ENCODE results near the gene ROR2. TPM values are rescaled to one million over a fixed set of nuclear protein-coding genes. Genes with fewer than 3 reads are reported as not detected.
"Not testable (repeated sequence)": the region's sequence is repeated elsewhere in the genome, so short reads cannot be mapped to it uniquely, and the experiment has no call there.

ROR2 gene
- total RNA-seq, 3 donors from 2014 or later = 0.10 to 0.16 (median 0.11) TPM

DNA sequence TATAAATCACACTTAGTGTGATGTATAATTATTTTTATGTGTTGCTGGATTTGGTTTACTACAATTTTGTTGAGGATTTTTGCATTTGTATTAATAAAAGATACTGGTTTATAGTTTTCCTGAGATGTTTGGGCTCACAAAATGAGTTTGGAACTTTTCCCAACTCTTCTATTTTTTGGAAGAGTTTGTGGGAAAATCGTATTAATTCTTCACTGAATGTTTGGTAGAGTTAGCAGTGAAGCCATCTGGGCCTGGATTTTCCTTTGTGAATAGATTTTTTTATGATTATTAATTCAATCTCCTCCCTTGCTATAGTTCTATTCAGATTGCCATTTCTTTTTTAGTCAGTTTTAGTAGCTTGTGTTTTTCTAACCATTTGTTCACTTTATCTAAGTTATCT is 324.7 kb downstream of the ROR2 start:
- H3K9me3 Mint-ChIP-seq = peaks cover 9% of the 10 kb centered on the region
- ATAC-seq (no peak), DNase-seq (no peak)
- no peaks in the 10 kb centered on the region for H3K4me1 Mint-ChIP-seq (ENCODE audit: low read depth)
- H3K4me3 Mint-ChIP-seq = no peak overlapping the region
- H3K27me3 Mint-ChIP-seq (ENCODE audit: low read depth) = peaks cover 8% of the 10 kb centered on the region
- H3K36me3 Mint-ChIP-seq (ENCODE audit: insufficient read depth) = no peaks in the 10 kb centered on the region

DNA sequence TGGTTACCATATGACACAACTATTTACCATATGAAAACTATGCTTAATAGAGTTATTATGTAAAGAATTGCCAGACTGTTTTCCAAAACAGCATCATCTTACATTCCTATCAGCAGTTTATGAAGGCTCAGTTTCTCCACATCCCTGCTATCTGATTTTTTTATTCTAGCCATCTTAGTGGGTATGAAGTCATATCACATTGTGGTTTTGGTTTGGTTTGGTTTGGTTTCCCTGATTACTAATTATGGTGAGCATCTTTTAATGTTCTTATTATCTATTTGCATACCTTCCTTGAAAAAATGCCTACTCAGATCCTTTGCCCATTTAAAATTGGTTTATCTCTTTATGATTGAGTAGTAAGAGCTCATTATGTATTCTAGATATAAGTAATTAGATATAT is 327.0 kb downstream of the ROR2 start:
- no peak overlapping the region for H3K4me3 Mint-ChIP-seq
- H3K27me3 Mint-ChIP-seq (ENCODE audit: low read depth) = peaks cover 2% of the 10 kb centered on the region
- ATAC-seq (peak in 1 of 2 donors; percentile 78), DNase-seq (no peak)
- H3K9me3 Mint-ChIP-seq = peaks cover 6% of the 10 kb centered on the region
- H3K36me3 Mint-ChIP-seq (ENCODE audit: insufficient read depth) = no peaks in the 10 kb centered on the region
- H3K4me1 Mint-ChIP-seq (ENCODE audit: low read depth) = no peaks in the 10 kb centered on the region

DNA sequence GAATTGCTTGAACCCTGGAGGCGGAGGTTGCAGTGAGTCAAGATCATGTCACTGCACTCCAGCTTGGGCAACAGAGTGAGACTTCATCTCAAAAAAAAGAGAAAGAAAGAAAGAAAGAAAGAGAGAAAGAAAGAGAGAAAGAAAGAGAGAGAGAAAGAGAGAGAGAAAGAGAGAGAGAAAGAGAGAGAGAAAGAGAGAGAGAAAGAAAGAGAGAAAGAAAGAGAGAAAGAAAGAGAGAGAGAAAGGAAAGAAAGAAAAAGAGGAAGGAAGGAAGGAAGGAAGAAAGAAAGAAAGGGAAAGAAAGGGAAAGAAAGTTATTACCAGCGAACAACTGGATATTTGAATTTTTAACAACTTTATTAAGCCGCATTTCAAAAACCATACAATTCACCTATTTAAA is 327.9 kb downstream of the ROR2 start:
- not testable (repeated sequence) for H3K27me3 Mint-ChIP-seq (ENCODE audit: low read depth); ATAC-seq; DNase-seq; H3K4me1 Mint-ChIP-seq (ENCODE audit: low read depth); H3K9me3 Mint-ChIP-seq; H3K4me3 Mint-ChIP-seq; H3K36me3 Mint-ChIP-seq (ENCODE audit: insufficient read depth)

DNA sequence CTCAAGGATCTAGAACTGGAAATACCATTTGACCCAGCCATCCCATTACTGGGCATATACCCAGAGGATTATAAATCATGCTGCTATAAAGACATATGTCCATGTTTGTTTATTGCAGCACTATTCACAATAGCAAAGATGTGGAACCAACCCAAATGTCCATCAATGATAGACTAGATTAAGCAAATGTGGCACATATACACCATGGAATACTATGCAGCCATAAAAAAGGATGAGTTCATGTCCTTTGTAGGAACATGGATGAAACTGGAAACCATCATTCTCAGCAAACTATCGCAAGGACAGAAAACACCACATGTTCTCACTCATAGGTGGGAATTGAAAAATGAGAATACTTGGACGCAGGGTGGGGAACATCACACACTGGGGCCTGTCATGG is 336.0 kb downstream of the ROR2 start:
- not testable (repeated sequence) for H3K27me3 Mint-ChIP-seq (ENCODE audit: low read depth); H3K9me3 Mint-ChIP-seq; H3K36me3 Mint-ChIP-seq (ENCODE audit: insufficient read depth); H3K4me1 Mint-ChIP-seq (ENCODE audit: low read depth); ATAC-seq; H3K4me3 Mint-ChIP-seq; DNase-seq

DNA sequence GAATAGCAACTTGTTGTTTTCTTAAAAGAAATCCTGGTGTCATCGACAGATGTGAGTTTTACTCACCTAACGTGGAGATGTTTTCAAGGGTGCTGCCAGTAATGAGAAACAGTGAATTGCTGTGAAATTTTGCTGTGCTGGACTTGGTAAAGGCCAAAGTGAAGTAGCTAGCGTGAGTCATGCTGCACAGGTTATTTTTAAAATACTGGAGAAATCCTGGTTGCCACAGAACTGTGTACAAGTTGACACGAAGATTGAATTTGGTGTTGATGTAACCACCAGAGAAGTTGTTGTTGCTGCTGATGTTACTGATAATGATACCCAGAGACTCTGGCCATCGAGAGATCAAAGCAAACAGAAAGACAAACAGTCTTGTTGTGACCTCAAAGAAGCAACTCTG is 338.4 kb downstream of the ROR2 start:
- Mint-ChIP-seq H3K4me1 (ENCODE audit: low read depth) (no peaks in the 10 kb centered on the region), H3K9me3 (no peaks in the 10 kb centered on the region), H3K27me3 (ENCODE audit: low read depth) (peaks cover 6% of the 10 kb centered on the region), H3K36me3 (ENCODE audit: insufficient read depth) (no peaks in the 10 kb centered on the region), H3K4me3 (no peak overlapping the region)
- no peak for DNase-seq
- ATAC-seq = no peak

DNA sequence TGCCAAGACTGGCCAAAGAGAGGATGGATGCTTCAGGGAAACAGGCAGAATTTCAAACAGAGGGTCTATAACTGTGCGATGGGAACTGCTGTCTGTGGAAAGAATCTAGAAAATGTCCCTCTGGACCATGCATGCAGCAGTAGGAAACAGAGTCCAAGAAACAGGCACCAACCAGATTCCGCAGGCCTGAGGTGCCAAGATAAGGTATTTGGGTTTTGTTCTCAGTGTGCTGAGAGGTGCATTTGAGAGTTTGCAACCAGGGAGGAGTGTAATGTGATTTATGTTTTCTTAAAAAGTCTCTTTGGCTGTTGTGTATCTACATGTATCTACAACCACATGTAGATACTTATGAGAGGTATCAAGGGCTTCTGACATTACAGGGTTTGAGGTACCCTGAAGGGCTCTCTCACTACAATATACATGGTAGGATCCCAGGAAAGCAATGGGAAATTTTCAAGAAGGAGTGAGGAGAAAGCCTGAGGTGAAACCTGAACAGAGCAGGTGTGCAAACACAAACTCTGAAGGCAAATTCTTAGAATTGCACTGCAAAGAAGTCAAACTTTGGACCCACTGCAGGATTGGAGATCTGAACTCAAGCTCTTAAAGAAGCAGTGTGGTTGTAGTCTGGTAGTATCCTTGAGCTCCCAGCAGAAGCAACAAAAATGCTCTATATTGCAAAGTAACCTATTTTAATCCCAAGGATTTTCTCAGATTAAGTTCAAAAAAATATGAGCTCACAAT is 343.6 kb downstream of the ROR2 start:
- Mint-ChIP-seq H3K27me3 (ENCODE audit: low read depth) (peaks cover 15% of the 10 kb centered on the region), H3K4me1 (ENCODE audit: low read depth) (no peaks in the 10 kb centered on the region), H3K4me3 (no peak overlapping the region), H3K9me3 (no peaks in the 10 kb centered on the region), H3K36me3 (ENCODE audit: insufficient read depth) (no peaks in the 10 kb centered on the region)
- DNase-seq = no peak
- ATAC-seq = no peak

DNA sequence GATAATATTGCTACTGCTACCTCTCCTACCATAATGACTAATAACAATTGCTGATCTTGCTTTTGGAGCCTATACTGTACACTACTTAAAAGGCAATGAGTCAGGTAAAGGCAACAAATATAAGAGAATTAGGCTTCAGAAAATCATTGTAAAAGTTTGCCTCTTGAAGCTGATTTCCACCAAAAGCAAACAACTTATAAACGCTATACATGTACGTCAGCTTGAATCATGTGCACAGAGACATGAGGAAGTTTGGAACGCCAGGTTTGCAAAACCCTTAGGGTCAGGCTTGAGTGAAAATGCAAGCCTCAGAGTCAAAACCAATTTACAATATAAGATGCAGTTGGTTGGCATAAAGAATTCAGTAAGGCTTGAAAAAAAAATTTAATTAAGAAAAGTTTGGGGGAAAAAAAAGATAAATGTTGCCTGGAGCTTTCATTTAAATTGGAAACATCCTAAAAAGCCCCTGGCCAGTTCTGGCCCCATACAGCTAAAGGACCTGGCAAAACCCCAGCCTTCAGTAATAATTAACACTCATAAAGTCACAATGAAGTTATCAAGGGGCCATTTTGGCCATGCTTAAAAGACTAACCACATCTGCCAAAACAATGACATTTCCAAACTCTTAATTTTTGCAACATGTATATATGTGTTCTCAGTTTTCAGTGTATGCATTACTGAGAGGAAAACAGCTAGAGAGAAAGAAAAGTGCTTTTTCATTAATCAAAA is 345.4 kb downstream of the ROR2 start:
- ATAC-seq (no peak), DNase-seq (no peak)
- no peak overlapping the region for H3K4me3 Mint-ChIP-seq
- no peaks in the 10 kb centered on the region for H3K36me3 Mint-ChIP-seq (ENCODE audit: insufficient read depth)
- H3K27me3 Mint-ChIP-seq (ENCODE audit: low read depth) = peaks cover 22% of the 10 kb centered on the region
- no peaks in the 10 kb centered on the region for H3K4me1 Mint-ChIP-seq (ENCODE audit: low read depth)
- H3K9me3 Mint-ChIP-seq = no peaks in the 10 kb centered on the region

DNA sequence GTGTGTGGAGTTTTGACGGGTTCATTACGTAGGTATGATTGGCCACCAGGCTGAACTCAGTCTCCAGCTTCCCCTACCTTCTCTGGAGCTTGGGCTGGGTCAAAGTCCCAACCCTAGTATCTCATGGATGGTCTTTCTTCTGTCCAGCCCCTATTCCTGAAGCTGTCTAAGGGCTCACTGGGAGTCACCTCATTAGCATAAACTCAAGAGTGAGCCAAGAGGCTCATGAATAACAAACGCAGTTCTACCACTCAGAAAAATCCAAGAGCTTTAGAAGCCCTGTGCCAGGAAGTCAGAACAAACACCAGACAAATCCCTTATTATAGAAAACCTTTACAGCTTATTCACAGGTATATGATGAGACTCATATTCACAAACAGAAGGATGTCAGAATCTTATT is 346.1 kb downstream of the ROR2 start:
- ATAC-seq (no peak), DNase-seq (no peak)
- Mint-ChIP-seq H3K9me3 (no peaks in the 10 kb centered on the region), H3K4me1 (ENCODE audit: low read depth) (no peaks in the 10 kb centered on the region), H3K27me3 (ENCODE audit: low read depth) (peaks cover 22% of the 10 kb centered on the region), H3K4me3 (no peak overlapping the region), H3K36me3 (ENCODE audit: insufficient read depth) (no peaks in the 10 kb centered on the region)

DNA sequence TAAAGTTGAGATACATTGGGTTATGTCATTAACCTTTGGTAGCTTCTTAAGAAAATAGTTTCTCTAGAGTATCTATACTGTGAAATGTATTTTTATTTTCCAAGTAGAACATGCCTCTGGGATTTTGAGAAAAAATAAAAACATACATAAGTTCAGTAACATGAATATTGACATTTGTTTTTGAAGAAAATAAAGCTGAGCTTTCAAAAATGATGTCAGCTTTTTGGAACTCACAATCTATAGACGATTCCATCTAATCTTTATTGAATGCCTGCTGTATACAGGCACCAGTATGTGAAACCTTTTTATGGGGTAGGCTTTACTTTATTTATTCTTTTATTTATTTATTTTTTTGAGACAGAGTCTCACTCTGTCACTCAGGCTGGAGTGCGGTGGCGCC is 350.5 kb downstream of the ROR2 start:
- Mint-ChIP-seq H3K36me3 (ENCODE audit: insufficient read depth) (no peaks in the 10 kb centered on the region), H3K27me3 (ENCODE audit: low read depth) (peaks cover 17% of the 10 kb centered on the region), H3K4me1 (ENCODE audit: low read depth) (no peaks in the 10 kb centered on the region), H3K9me3 (no peaks in the 10 kb centered on the region), H3K4me3 (no peak overlapping the region)
- no peak for DNase-seq
- ATAC-seq = no peak

DNA sequence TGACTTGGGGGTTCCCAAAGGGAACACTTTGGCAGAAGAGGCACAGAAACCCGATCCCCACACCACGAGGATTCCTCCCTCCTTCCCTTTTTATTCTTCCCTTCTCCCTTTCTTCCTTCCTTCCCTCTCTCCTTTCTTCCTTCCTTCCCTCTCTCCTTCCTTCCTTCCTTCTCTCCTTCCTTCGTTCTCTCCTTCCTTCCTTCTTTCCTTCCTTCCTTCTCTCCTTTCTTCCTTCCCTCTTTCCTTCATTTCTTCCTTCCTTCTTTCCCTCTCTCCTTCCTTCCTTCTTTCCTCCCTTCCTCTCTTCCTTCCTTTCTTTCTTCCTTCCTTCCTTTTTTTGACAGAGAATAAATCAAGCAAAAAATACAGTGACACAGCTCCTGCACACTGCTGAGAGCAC is 358.4 kb downstream of the ROR2 start:
- Mint-ChIP-seq H3K4me1 (ENCODE audit: low read depth) (no peaks in the 10 kb centered on the region), H3K27me3 (ENCODE audit: low read depth) (peaks cover 7% of the 10 kb centered on the region), H3K4me3 (no peak overlapping the region), H3K36me3 (ENCODE audit: insufficient read depth) (no peaks in the 10 kb centered on the region), H3K9me3 (no peaks in the 10 kb centered on the region)
- no peak for DNase-seq
- ATAC-seq = no peak

DNA sequence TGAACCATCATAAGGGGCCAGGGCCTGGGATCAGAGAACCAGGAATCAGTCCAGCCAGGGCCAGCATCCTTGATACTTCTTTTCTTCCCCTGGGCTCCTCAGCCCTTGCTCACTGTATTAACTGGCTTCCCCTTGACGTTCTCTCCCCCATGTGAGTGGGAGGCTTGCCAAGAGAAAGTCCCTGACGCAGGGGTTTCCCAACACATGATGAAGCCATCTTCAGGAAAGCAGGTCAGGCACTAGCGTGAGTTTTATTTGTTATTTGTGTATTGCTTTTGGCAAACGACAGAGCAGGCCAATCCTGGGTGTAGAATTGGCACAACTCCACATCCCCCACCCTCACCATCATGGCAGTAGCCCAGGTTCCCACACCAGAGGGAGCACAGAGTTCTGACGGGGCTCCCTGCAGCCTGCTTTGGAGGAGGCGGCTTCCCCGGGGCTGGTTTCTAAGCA is 360.9 kb downstream of the ROR2 start:
- no peak for DNase-seq
- H3K27me3 Mint-ChIP-seq (ENCODE audit: low read depth) = peaks cover 11% of the 10 kb centered on the region
- no peak for ATAC-seq

DNA sequence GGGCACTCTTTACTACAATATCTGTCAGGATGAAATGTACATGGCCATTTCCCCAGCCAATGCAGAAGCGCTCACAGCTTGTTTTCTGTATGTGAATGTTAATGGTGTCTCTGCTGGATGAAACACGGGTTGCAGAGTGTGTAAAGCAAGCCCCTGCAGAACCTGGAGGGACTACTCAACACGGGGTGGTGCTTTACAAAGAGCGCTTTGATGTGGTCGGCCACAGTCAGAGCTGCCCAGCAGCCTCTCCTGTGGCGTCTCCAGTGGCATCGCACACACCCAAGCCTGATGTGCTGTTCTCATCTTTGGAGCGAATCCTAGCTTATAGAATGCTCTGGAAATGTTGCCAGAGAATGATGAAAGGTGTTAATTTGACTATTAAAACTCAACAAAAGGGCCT is 363.7 kb downstream of the ROR2 start:
- peaks cover 11% of the 10 kb centered on the region for H3K27me3 Mint-ChIP-seq (ENCODE audit: low read depth)
- H3K4me1 Mint-ChIP-seq (ENCODE audit: low read depth) = no peaks in the 10 kb centered on the region
- DNase-seq (no peak), ATAC-seq (no peak)
- no peak overlapping the region for H3K4me3 Mint-ChIP-seq
- H3K36me3 Mint-ChIP-seq (ENCODE audit: insufficient read depth) = no peaks in the 10 kb centered on the region
- H3K9me3 Mint-ChIP-seq = no peaks in the 10 kb centered on the region

More for the DNA sequence above, 360.9 kb downstream of the ROR2 start:
- Mint-ChIP-seq H3K9me3 (no peaks in the 10 kb centered on the region), H3K36me3 (ENCODE audit: insufficient read depth) (no peaks in the 10 kb centered on the region), H3K4me1 (ENCODE audit: low read depth) (no peaks in the 10 kb centered on the region), H3K4me3 (no peak overlapping the region)

DNA sequence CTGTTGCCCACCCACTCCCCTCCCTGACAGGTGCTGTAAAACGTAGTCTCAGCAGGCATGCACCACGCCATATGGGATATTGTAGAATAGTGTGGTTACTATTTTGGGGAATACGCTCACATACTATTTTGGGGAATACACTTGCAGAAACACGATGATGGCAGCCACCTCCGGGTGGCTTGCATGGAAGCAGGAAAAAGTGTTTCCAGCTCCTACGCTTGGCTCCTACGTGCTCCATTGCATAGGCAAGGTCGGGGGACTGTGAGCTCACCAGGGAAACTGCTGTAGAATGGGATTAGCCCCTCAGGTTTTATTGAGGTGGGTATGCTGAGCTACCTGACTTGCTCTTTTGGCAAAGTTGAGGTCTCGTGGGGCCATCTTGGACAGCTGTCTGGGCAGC is 366.1 kb downstream of the ROR2 start:
- H3K9me3 Mint-ChIP-seq = no peaks in the 10 kb centered on the region
- peaks cover 11% of the 10 kb centered on the region for H3K27me3 Mint-ChIP-seq (ENCODE audit: low read depth)
- no peak for DNase-seq
- ATAC-seq = no peak
- H3K4me1 Mint-ChIP-seq (ENCODE audit: low read depth) = no peaks in the 10 kb centered on the region
- H3K4me3 Mint-ChIP-seq = no peak overlapping the region
- H3K36me3 Mint-ChIP-seq (ENCODE audit: insufficient read depth) = no peaks in the 10 kb centered on the region

DNA sequence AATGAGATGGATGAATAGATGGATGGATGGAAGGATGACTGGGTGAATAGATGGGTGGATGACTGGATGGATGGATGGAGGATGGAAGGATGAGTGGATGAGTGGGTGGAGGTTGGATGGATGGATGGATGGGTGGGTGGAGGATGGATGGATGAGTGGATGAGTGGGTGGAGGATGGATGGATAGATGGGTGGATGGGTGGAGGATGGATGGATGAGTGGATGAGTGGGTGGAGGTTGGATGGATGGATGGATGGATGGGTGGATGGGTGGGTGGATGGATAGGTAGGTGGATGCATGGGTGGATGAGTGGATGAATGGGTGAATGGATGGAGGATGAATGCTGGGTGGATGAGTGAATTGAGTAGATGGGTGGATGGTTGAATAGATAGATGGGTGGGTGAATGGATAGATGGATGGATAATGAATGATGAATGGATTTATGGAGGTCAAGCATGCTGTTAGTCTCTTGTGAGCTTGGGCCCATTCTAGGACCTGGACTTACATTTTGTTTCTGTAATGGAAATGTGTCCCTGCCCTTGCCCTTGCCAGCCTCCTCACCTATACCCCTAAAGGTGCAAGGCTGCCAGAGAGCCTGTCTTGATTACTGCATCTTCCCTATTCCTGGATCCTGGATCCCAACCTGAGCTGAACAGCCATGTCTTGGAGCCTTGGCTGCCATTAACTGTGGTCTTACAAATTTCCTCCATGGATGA is 366.7 kb downstream of the ROR2 start:
- Mint-ChIP-seq H3K9me3 (no peaks in the 10 kb centered on the region), H3K4me1 (ENCODE audit: low read depth) (no peaks in the 10 kb centered on the region), H3K4me3 (no peak overlapping the region), H3K36me3 (ENCODE audit: insufficient read depth) (no peaks in the 10 kb centered on the region), H3K27me3 (ENCODE audit: low read depth) (peaks cover 7% of the 10 kb centered on the region)
- no peak for DNase-seq
- no peak for ATAC-seq

DNA sequence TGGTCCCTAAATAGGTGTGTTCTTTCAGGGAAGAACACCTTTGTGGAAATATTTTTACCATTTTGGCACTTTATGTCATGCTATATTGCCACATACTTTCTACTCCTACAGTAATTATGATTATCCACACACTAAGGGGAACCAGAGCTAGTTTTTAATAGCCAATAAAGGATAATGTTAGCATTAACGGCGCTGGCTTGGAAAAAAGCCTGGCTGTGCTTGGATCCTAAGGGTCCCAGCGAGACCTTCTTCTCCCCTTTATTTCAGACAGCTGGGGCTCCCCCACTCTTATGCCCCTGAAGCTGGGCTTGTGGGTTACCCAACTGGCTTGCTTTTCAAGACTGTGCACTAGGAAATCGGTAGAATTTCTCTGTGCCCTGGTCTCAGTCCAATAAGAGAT is 367.8 kb downstream of the ROR2 start:
- Mint-ChIP-seq H3K4me1 (ENCODE audit: low read depth) (no peaks in the 10 kb centered on the region), H3K4me3 (no peak overlapping the region), H3K36me3 (ENCODE audit: insufficient read depth) (no peaks in the 10 kb centered on the region), H3K9me3 (no peaks in the 10 kb centered on the region), H3K27me3 (ENCODE audit: low read depth) (peaks cover 5% of the 10 kb centered on the region)
- ATAC-seq (no peak), DNase-seq (no peak)

All from activated T-cell treated with anti-CD3 and anti-CD28 coated beads, Interleukin-2, amount 50 U/mL, for 4 hours (primary cell).